SJCRH30 (cell line): ENCODE measurements around the gene UST. TPM values are rescaled to one million over a fixed set of nuclear protein-coding genes. Genes with fewer than 3 reads are reported as not detected.
"Not testable (repeated sequence)": the region's sequence is repeated elsewhere in the genome, so short reads cannot be mapped to it uniquely, and the experiment has no call there.

ENCODE experiments used
- DNase-seq, 2 experiments: peaks; one replicate each; pipeline ENCODE4 v3.0.0-alpha.2; 2015 to 2020
- H3K27ac ChIP-seq: fragments of 250-450 bp; sonication (Bioruptor Pico); 2 replicates; pipeline ENCODE4 v1.5.1; 2020; ENCODE audit warnings: mild to moderate bottlenecking, moderate library complexity
- H3K27me3 ChIP-seq: fragments of 250-450 bp; sonication (Bioruptor Pico); 2 replicates; pipeline ENCODE4 v1.5.1; 2020; ENCODE audit warnings: mild to moderate bottlenecking, moderate library complexity
- H3K36me3 ChIP-seq: fragments of 250-450 bp; sonication (Bioruptor Pico); 2 replicates; pipeline ENCODE4 v1.5.1; 2020; ENCODE audit warnings: mild to moderate bottlenecking, moderate library complexity
- H3K4me1 ChIP-seq: fragments of 250-450 bp; sonication (Bioruptor Pico); 2 replicates; pipeline ENCODE4 v1.5.1; 2020; ENCODE audit warnings: mild to moderate bottlenecking, moderate library complexity
- H3K4me3 ChIP-seq: fragments of 250-450 bp; sonication (Bioruptor Pico); 2 replicates; pipeline ENCODE4 v1.5.1; 2020; ENCODE audit warnings: mild to moderate bottlenecking, moderate library complexity
- H3K9me3 ChIP-seq: fragments of 250-450 bp; sonication (Bioruptor Pico); replicated peaks from 2 replicates; pipeline ENCODE4 v1.5.1; 2020; ENCODE audit warnings: mild to moderate bottlenecking, moderate library complexity
- total RNA-seq: library from RNA; depleted of rRNA; stranded (reverse); fragments of >200 nt; shearing (Covaris generic); gene quantifications from 2 replicates; pipeline ENCODE4 v1.2.3, GENCODE V29; 2014

The UST gene
- total RNA-seq, 1 experiment from 2014 or later: 28.9 TPM

DNA sequence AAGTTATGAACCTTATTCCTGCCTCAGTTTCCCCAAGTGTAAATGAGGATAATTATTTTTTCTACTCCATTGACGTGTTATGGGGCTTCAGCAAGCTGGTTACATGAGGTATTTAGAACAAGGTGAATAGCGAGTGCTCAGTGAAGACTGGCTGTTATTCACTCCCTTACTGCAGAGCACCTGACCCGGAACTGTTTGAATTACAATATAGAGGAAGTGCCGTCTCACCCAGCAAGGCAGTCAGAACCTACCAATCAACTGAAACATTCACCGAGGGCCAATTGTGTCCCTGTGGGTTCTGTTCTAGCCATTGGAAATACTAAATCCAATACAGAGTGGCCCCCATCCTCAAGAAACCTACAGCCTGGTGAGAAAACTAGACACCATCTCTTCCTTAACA, 216.9 kb downstream of the UST start:
- Histone ChIP-seq H3K9me3 (no peaks in the 10 kb centered on the region; the same call in 1 of the 2 replicates), H3K36me3 (no peaks in the 10 kb centered on the region), H3K27ac (no peak overlapping the region), H3K4me3 (no peak overlapping the region), H3K4me1 (peaks cover 33% of the 10 kb centered on the region), H3K27me3 (no peaks in the 10 kb centered on the region)
- DNase-seq: no peak

DNA sequence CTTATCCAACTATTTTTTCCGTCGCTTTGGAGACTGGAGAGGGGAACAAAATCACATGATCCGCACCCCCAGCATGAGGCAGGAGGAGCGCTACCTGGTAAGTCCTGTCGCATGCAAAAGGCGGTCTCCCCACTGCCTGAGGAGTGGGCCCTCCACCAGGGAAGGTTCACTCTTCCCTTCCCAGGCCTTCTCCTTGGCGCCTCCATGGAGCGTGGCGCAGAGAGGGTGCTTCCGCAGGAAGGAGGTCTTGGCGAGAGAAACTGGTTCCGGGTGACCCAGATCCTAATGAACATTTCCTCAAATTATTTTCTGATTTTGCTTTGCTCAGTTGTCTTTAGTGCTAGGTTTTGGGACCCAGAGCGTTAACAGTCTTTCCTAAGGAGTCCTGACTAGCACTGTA, 217.6 kb downstream of the UST start:
- no peak for DNase-seq
- H3K27me3 ChIP-seq: no peaks in the 10 kb centered on the region
- H3K36me3 ChIP-seq: no peaks in the 10 kb centered on the region
- H3K4me1 ChIP-seq: peaks cover 33% of the 10 kb centered on the region
- no peaks in the 10 kb centered on the region; the same call in 1 of the 2 replicates for H3K9me3 ChIP-seq
- H3K27ac ChIP-seq: no peak overlapping the region
- no peak overlapping the region for H3K4me3 ChIP-seq

DNA sequence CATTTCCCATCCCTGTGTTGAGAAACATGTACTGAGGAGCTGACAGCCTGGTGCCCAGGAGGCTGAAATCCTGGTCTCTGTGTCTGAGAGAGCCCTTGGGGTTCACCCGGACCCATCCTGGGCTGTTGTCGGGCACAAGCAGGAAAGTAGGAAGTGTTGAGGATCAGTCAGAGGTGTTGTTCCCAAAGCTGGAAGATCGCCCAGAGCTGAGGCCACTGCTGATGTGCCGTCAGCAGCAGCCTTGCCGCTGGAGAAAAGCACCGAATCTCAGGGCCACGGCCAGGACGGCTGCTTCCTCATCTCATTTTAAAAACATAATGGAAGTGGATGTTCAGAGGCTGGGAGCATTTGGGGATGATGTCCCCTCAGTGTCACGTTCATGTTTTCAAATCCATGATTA, 218.5 kb downstream of the UST start:
- Histone ChIP-seq H3K4me1 (peaks cover 35% of the 10 kb centered on the region), H3K9me3 (no peaks in the 10 kb centered on the region; the same call in 1 of the 2 replicates), H3K27me3 (no peaks in the 10 kb centered on the region), H3K27ac (no peak overlapping the region), H3K4me3 (no peak overlapping the region), H3K36me3 (no peaks in the 10 kb centered on the region)
- DNase-seq: no peak

DNA sequence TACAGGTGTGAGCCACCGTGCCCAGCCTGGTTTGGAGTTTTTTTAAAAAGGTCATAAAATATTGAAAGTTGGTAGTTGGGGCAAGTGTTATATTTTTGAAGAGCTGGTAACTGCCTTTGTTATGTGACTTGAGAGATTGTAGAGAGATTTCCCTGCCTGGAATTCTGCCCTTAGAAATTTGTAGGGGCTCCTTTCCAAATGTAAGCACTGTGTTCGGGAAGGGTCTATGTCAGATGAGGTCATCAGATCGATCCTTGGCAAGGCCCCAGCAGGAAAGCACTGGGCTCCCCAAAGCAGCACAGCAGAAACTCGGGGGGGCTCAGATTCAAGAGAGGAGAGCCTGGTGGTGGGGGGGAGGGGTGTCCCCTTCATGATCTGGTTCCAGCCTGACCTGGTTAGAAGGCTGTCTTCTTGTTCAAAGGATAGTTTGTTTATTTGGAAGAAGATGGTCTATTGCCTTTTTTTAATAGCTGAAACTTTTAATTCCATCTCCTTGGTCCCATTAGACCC, 220.2 kb downstream of the UST start:
- H3K27ac ChIP-seq: peak overlapping the region; percentile 49
- no peaks in the 10 kb centered on the region for H3K27me3 ChIP-seq

DNA sequence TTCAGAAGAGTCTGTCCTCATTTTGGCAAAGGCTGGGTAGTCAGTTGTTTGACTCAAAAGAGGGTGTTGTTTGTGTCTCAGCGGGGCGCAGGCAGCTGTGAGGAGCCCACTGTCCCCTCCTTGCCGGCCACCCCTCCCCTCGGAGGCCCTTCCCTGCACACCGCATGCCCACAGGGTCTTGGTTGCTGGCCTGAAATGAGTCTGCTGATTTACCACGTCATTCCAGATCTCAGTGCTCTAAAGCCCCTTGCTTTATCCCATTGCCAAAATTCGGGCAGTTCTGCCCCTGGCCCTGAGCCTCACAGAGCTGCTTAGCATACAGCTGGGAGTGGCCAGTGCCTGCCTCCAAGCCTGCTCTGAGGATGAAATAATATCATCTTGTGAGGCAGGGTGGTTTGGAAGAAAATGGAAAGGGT, 220.7 kb downstream of the UST start:
- Histone ChIP-seq H3K4me1 (peaks cover 52% of the 10 kb centered on the region), H3K4me3 (no peak overlapping the region), H3K27ac (peak overlapping the region; percentile 49), H3K36me3 (no peaks in the 10 kb centered on the region), H3K9me3 (no peaks in the 10 kb centered on the region), H3K27me3 (no peaks in the 10 kb centered on the region)
- DNase-seq: peak; percentile 80 to 87

More for the DNA sequence above, 220.2 kb downstream of the UST start:
- Histone ChIP-seq H3K4me3 (no peak overlapping the region), H3K4me1 (peaks cover 48% of the 10 kb centered on the region), H3K36me3 (no peaks in the 10 kb centered on the region), H3K9me3 (no peaks in the 10 kb centered on the region)
- DNase-seq: peak in 1 of 2 experiments; percentile 58

DNA sequence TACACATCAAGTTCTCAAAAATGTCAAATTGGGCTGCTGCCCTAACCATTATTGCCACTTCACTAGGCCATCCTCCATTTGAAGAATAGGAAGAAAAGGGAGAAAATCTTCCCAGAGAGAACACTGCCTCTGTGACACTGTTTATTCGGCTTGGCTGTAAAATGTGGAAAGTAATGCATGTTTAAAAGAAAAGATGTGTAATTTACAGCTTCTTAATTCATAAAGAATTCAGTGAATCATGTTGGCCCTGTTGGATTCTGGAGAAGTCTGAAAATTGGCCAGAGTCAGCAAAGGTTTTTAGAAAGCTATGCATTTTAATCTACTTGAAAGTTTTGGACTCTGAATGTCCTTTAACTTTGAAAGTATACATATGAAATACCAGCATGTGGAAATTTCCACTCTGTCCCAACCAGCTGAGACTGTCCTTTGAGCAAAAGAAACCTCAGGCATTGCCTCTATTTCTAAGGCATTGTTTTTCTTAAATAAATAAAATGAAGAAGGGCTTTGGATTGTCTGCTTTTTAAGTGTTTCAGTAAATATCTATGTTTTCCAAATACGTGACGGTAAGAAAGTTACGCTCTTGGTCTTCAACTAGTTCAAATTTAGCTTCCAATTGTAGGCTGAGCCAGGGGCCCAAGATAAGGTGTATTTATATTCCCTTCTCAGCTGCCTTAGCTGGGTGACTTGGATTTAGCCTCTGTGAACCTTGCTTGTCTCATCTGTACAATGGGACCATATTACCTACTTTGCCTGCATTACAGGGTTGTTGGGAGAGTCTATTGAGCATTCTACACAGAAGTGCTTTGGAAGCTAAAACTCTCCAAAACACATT, 222.2 kb downstream of the UST start:
- H3K4me1 ChIP-seq: peaks cover 65% of the 10 kb centered on the region
- H3K9me3 ChIP-seq: no peaks in the 10 kb centered on the region
- peak overlapping the region; percentile 50 for H3K27ac ChIP-seq

DNA sequence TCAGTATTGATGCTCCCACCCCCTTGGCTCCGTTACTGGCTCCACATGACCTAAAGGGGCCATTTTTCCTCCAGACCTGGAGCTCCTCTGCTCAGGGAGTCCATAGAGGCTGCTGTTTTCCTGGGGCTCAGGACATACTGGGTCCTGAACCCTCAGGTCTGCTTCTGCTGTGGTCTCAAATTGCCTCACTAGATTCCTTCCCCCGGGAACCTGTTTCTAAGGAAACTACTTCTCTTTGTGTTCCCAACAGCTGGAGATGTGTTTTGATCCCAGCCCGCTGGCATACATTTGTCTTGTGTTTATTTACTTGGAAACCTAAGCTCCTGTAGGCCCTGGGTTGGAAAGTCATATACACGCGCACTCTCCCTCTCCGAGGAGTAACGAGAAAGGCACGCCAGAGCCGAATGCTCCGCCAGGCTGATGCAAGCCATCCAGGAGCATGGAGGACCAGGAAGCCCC, 222.8 kb downstream of the UST start:
- H3K4me3 ChIP-seq: peak overlapping the region; percentile 13; the same call in 1 of the 2 replicates
- H3K9me3 ChIP-seq: no peaks in the 10 kb centered on the region
- H3K27me3 ChIP-seq: no peaks in the 10 kb centered on the region
- peak overlapping the region; percentile 50 for H3K27ac ChIP-seq
- DNase-seq: peak; percentile 89 to 95
- peaks cover 70% of the 10 kb centered on the region for H3K4me1 ChIP-seq
- H3K36me3 ChIP-seq: no peaks in the 10 kb centered on the region

More for the DNA sequence above, 222.2 kb downstream of the UST start:
- Histone ChIP-seq H3K4me3 (0 out of 2 replicates have a peak overlapping the region, but pooled peaks have one; percentile 13), H3K27me3 (no peaks in the 10 kb centered on the region), H3K36me3 (no peaks in the 10 kb centered on the region)
- no peak for DNase-seq

DNA sequence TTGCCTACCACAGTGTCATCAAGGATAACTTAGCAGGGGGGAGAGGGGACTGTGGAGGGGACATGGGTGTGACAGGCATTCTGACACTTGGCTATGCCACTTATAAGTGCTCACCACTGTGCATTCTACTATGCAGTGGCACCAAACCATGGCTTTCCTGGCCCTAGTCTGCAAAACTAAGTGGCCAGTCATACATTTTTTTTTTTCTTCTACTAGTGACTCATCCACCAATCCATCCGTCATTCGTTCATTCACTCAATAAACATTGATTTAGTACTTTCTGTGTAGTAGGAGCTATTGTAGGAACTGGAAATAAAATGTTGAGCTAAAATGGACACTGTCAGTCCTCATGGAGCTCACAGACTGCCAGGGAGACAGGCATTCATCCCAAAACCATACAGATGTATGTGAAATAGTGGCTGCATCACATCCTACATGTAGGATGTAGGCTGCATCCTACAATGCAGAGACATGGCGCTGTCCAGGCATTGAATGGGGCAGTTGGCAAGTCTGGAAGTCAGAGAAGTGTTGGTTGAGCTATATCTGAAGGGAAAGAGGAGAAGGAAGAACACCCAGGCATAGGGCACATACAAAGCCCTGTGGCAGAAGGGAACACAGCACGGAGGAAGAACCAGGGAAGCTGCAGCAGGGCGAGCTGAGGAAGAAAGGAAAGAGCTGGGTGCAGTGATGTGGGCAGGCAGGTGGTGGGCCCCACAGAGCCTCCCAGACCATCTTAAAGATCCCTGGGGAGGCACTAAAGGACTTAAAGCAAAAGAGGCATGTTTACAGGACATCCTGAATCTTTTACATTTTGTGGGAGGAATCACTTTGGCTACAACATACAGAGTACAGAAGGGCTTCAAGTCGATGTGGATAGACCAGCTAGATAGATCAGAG, 224.4 kb downstream of the UST start:
- no peak for DNase-seq
- Histone ChIP-seq H3K4me3 (no peak overlapping the region), H3K9me3 (no peaks in the 10 kb centered on the region), H3K27ac (no peak overlapping the region), H3K4me1 (peaks cover 74% of the 10 kb centered on the region), H3K36me3 (no peaks in the 10 kb centered on the region), H3K27me3 (no peaks in the 10 kb centered on the region)

DNA sequence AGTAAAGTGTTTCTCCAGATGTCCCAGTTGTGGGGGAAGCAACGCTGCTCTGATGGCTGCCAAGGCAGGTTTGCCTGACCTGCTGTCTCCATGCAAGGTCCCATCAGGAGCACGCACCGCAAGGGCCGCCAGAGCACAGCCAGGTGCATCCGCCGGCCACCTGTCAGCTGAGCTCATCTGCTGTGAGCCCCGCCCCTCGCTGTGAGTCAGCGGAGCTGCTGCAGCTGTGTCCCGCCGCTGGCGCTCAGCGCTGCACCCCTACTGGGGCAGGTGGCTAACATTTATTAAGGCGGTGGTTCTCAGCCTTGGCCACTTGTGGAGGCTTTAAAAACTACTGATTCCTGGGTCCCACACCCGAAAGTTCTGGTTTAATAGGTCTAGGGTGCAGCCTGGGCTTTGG, 225.7 kb downstream of the UST start:
- Histone ChIP-seq H3K27ac (peak overlapping the region; percentile 8; the same call in 1 of the 2 replicates), H3K27me3 (no peaks in the 10 kb centered on the region), H3K36me3 (no peaks in the 10 kb centered on the region; the same call in 1 of the 2 replicates), H3K4me1 (peaks cover 65% of the 10 kb centered on the region), H3K4me3 (no peak overlapping the region), H3K9me3 (no peaks in the 10 kb centered on the region)
- DNase-seq: peak; percentile 87 to 90

DNA sequence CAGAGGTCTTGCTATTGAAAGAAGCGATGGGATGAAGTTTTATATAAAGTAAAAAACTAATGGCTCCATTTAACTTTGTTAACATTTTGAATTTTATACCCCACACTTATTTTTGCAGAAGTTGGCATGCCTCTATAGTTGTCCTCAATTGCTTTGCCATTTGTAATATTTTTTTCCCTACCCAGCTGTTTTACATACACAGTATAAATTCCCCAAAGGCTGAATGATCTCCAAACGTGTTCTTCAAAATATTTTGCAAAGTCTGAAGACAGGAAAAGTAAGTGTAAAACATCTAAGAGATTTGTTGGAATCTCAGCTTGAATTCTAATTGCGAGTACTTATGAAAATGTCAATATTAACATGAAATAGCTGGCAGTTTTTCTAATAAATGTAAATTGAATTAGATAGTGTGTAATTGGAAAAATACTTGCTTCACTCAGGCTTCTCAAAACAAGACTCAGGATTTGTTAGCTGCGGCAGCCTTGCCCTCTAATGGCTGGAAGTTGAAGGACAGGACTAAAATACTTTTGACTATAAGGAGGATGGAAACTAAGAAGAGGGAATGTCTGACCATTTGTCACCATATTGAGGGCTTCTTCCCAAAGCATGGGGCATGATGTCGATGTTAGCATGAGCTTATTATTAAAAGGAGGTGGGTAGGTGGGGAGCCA, 226.8 kb downstream of the UST start:
- Histone ChIP-seq H3K9me3 (0 out of 2 replicates have a peak, but pooled peaks cover 2% of the 10 kb centered on the region), H3K4me1 (peaks cover 53% of the 10 kb centered on the region), H3K36me3 (no peaks in the 10 kb centered on the region; the same call in 1 of the 2 replicates), H3K27me3 (no peaks in the 10 kb centered on the region), H3K4me3 (no peak overlapping the region), H3K27ac (no peak overlapping the region)
- DNase-seq: peak in 1 of 2 experiments; percentile 66

DNA sequence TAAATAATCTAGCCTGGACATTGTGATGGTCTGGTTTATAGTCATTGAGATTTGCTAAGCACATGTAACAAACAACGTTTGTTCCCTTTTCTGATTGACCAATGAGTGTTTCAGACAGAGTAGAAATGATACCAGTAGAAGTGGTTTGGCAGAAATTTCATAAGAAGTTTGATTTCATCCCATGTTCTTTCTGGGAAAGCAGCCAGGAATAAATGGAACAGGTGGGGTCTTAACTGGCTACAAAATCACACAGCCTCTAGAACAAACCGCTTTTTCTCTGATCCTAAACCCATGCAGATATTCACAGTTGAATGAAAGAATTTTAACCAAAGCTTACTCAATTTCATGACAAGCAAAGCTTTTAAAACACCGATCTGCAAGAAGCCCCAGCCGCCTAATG, 227.5 kb downstream of the UST start:
- DNase-seq: peak in 1 of 2 experiments; percentile 80
- Histone ChIP-seq H3K27me3 (no peaks in the 10 kb centered on the region), H3K36me3 (no peaks in the 10 kb centered on the region; the same call in 1 of the 2 replicates), H3K4me3 (no peak overlapping the region), H3K27ac (no peak overlapping the region), H3K9me3 (0 out of 2 replicates have a peak, but pooled peaks cover 2% of the 10 kb centered on the region), H3K4me1 (peaks cover 47% of the 10 kb centered on the region)

DNA sequence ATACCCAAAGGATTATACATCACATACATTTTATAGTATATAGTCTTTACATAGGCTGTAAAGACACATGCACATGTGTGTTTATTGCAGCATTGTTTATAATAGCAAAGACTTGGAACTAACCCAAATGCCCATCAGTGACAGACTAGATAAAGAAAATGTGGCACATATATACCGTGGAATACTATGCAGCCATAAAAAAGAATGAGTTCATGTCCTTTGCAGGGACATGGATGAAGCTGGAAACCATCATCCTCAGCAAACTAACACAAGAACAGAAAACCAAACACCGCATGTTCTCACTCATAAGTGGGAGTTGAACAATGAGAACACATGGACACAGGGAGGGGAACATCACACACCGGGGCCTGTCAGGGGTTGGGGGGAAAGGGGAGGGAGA, 231.5 kb downstream of the UST start:
- H3K27me3 ChIP-seq, DNase-seq, H3K9me3 ChIP-seq, H3K36me3 ChIP-seq, H3K27ac ChIP-seq, H3K4me3 ChIP-seq: not testable (repeated sequence)
- H3K4me1 ChIP-seq: peaks cover 15% of the 10 kb centered on the region

DNA sequence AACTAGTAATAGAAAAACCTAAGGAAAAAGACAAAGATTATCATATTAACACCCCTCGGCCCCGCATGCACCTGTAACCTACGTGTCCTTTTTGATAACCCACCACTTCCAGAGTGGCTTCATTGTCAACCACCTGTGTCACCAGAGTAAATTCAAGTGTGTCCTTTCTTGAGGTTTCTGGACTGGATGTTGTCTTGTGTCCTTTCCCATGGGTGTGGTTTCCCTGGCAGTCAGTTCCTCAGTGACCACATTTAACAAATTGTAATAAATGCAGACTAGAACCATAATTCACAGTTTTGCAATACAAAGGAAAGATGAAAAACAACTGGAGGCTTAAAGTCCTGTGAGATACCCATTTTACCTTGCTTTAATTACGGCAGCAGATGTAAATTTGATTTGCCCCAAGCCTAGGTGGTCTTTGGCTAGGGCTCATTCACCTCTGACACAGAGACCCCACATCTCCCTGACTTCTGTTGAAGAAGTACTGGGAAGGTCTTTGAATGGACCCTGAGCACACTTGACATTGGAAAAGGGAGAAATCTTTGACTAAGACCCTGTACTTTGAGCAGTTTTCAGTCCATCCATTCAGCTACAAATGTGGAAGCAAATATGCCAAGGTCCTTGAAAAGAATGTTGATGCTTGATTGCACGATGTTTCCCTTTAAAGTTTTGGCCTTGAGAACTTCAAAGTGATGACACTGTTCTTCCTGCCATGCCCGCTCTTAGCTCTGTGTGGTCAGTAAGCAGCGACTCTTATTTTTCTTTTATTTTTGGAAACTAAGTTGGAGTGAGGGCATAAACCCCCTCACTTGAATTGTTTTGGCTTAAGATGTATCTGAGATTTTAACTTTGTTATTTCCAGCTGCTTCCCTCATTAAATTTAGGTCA, 232.4 kb downstream of the UST start:
- no peaks in the 10 kb centered on the region for H3K27me3 ChIP-seq
- H3K27ac ChIP-seq: no peak overlapping the region
- H3K9me3 ChIP-seq: 0 out of 2 replicates have a peak, but pooled peaks cover 2% of the 10 kb centered on the region
- no peak for DNase-seq
- H3K36me3 ChIP-seq: no peaks in the 10 kb centered on the region; the same call in 1 of the 2 replicates
- H3K4me3 ChIP-seq: no peak overlapping the region
- peaks cover 7% of the 10 kb centered on the region for H3K4me1 ChIP-seq
